Tibial nerve (tissue), 3 donors: Measurements from ENCODE around the gene ZFYVE19.

Experiments used
- CTCF ChIP-seq, 5 experiments: fragments of 200-600 bp in 3 of 5; fragments of 450-650 bp in 2 of 5; sonication (generic) in 3 of 5; IDR thresholded peaks; one replicate each; pipeline ENCODE4 v1.5.1; 2016 to 2019; ENCODE audit warnings: antibody characterized with exemption in 5 of 5, mild to moderate bottlenecking in 3 of 5, moderate library complexity in 2 of 5
- POLR2A ChIP-seq, 2 donors: fragments of 450-650 bp; IDR thresholded peaks; one replicate each; pipeline ENCODE4 v1.6.1; 2017; ENCODE audit warnings: antibody characterized with exemption in 2 of 2, mild to moderate bottlenecking in 2 of 2, moderate library complexity in 2 of 2

- TF ChIP-seq CTCF (IDR thresholded peaks at IDR 0.05): no peak
- TF ChIP-seq POLR2A (IDR thresholded peaks at IDR 0.05): no peak
Observed at GRCh38 chr15:40821195-40821594, 14.3 kb downstream of the ZFYVE19 start.
